ENCODE results near the gene ZNF81. TPM values are rescaled to one million over a fixed set of nuclear protein-coding genes. Genes with fewer than 3 reads are reported as not detected.
"Not testable (repeated sequence)": the region's sequence is repeated elsewhere in the genome, so short reads cannot be mapped to it uniquely, and the experiment has no call there.

Gene ZNF81
- total and polyA plus RNA-seq, 2 of the 13 experiments (the other 11 are each of a cell fraction or from before 2014, with no cell fraction given), result 1.4 to 3.2 TPM

- Histone ChIP-seq H3K27ac (ENCODE audit: extremely low read length, insufficient read depth, low read length) (no peak overlapping the region), H3K9ac (ENCODE audit: insufficient read depth, low read depth, low read length) (no peak overlapping the region), H3K4me2 (ENCODE audit: low read depth, low read length) (no peak overlapping the region), H3K27me3 (ENCODE audit: control insufficient read depth in 1 of 2, insufficient read depth in 2 of 2, low read length in 2 of 2) (no peaks in the 10 kb centered on the region), H3K4me3 (replicated peaks in 1 of 3; ENCODE audit: insufficient read depth in 1 of 3, low read depth in 2 of 3, low read length in 3 of 3) (no peak overlapping the region), H2AFZ (ENCODE audit: low read length) (no peak overlapping the region), H4K20me1 (ENCODE audit: insufficient read depth, low read length) (no peaks in the 10 kb centered on the region), H3K36me3 (replicated peaks in 1 of 2; ENCODE audit: control insufficient read depth in 1 of 2, insufficient read depth in 2 of 2, low read length in 2 of 2) (no peaks in the 10 kb centered on the region), H3K79me2 (ENCODE audit: insufficient read depth, low read length) (no peaks in the 10 kb centered on the region), H3K9me3 (ENCODE audit: low read length) (no peaks in the 10 kb centered on the region), H3K4me1 (ENCODE audit: insufficient read depth, low read length) (no peaks in the 10 kb centered on the region)
- BruUV-seq (replicated peaks), result no TSS peak
- CTCF ChIA-PET (ENCODE audit: low intra/inter-chr PET ratio, low total read pairs), result no interaction called here
- no peak for TF ChIP-seq XBP1 (CRISPR knock-in tag; IDR thresholded peaks at IDR 0.05)
- DNase-seq (ENCODE audit: low spot score) (no peak), FAIRE-seq (no peak), ATAC-seq (no peak)
- 100% methylated on average over 1 of the region's 7 CpGs for WGBS (ENCODE audit: low lambda C conversion rate)
- POLR2A ChIA-PET, result no interaction called here
- intact Hi-C loops (cut with micrococcal nuclease; ENCODE audit: unreplicated experiment) (no loop called here), in situ Hi-C loops (cut with HindIII; ENCODE audit: extremely low pct_ligation_motif_present, low pct_unique_long_range_greater_than_20kb) (no loop called here)
These were observed 9.3 kb downstream of the ZNF81 start for GRCh38 chrX:47846040-47846439.

- Histone ChIP-seq H3K4me1 (ENCODE audit: insufficient read depth, low read length) (no peaks in the 10 kb centered on the region), H3K79me2 (ENCODE audit: insufficient read depth, low read length) (no peaks in the 10 kb centered on the region), H3K36me3 (replicated peaks in 1 of 2; ENCODE audit: control insufficient read depth in 1 of 2, insufficient read depth in 2 of 2, low read length in 2 of 2) (no peaks in the 10 kb centered on the region), H3K4me3 (replicated peaks in 1 of 3; ENCODE audit: insufficient read depth in 1 of 3, low read depth in 2 of 3, low read length in 3 of 3) (no peak overlapping the region), H3K27me3 (ENCODE audit: control insufficient read depth in 1 of 2, insufficient read depth in 2 of 2, low read length in 2 of 2) (no peaks in the 10 kb centered on the region), H2AFZ (ENCODE audit: low read length) (no peak overlapping the region), H3K27ac (ENCODE audit: extremely low read length, insufficient read depth, low read length) (no peak overlapping the region), H3K9ac (ENCODE audit: insufficient read depth, low read depth, low read length) (no peak overlapping the region), H3K9me3 (ENCODE audit: low read length) (no peaks in the 10 kb centered on the region), H3K4me2 (ENCODE audit: low read depth, low read length) (no peak overlapping the region), H4K20me1 (ENCODE audit: insufficient read depth, low read length) (no peaks in the 10 kb centered on the region)
- BruUV-seq (replicated peaks), result no TSS peak
- ATAC-seq, result no peak
- in situ Hi-C loops (cut with HindIII; ENCODE audit: extremely low pct_ligation_motif_present, low pct_unique_long_range_greater_than_20kb) (no loop called here), intact Hi-C loops (cut with micrococcal nuclease; ENCODE audit: unreplicated experiment) (no loop called here)
- TF ChIP-seq HNF4A (CRISPR knock-in tag; IDR thresholded peaks at IDR 0.05) (no peak), ELF1 (CRISPR knock-in tag; IDR thresholded peaks at IDR 0.05) (no peak), ZNF17 (CRISPR knock-in tag; IDR thresholded peaks at IDR 0.05) (no peak), ZNF143 (CRISPR knock-in tag; IDR thresholded peaks at IDR 0.05) (no peak), PRMT3 (CRISPR knock-in tag; IDR thresholded peaks at IDR 0.05; ENCODE audit: borderline replicate concordance, low read depth) (no peak), ZFP36 (IDR thresholded peaks at IDR 0.05; ENCODE audit: borderline replicate concordance, low read depth, low read length, partially characterized antibody) (no peak), RARA (CRISPR knock-in tag; IDR thresholded peaks at IDR 0.05) (no peak), ZC3H4 (CRISPR knock-in tag; IDR thresholded peaks at IDR 0.05; ENCODE audit: borderline replicate concordance) (no peak), ZNF749 (CRISPR knock-in tag; IDR thresholded peaks at IDR 0.05; ENCODE audit: borderline replicate concordance) (no peak), IKZF5 (CRISPR knock-in tag; IDR thresholded peaks at IDR 0.05) (no peak), ZFP90 (CRISPR knock-in tag; IDR thresholded peaks at IDR 0.05; ENCODE audit: borderline replicate concordance) (no peak), HHEX (CRISPR knock-in tag; IDR thresholded peaks at IDR 0.05) (no peak), ZNF138 (CRISPR knock-in tag; IDR thresholded peaks at IDR 0.05; ENCODE audit: low read depth) (no peak)
- 86% methylated on average over 2 of the region's 2 CpGs for WGBS (ENCODE audit: low lambda C conversion rate)
- CTCF ChIA-PET (ENCODE audit: low intra/inter-chr PET ratio, low total read pairs), result no interaction called here
- DNase-seq (ENCODE audit: low spot score), result no peak
- FAIRE-seq, result no peak
- POLR2A ChIA-PET, result no interaction called here
These were observed 13.1 kb downstream of the ZNF81 start for GRCh38 chrX:47849778-47850177.

GRCh38 chrX:47850389-47850788 is 13.7 kb downstream of the ZNF81 start:
- in situ Hi-C loops (cut with HindIII; ENCODE audit: extremely low pct_ligation_motif_present, low pct_unique_long_range_greater_than_20kb); H3K9ac ChIP-seq (ENCODE audit: insufficient read depth, low read depth, low read length); H4K20me1 ChIP-seq (ENCODE audit: insufficient read depth, low read length); H3K36me3 ChIP-seq (replicated peaks in 1 of 2; ENCODE audit: control insufficient read depth in 1 of 2, insufficient read depth in 2 of 2, low read length in 2 of 2); H3K4me1 ChIP-seq (ENCODE audit: insufficient read depth, low read length); ATAC-seq; DNase-seq (ENCODE audit: low spot score); H3K4me2 ChIP-seq (ENCODE audit: low read depth, low read length); BruUV-seq (replicated peaks); intact Hi-C loops (cut with micrococcal nuclease; ENCODE audit: unreplicated experiment); H3K9me3 ChIP-seq (ENCODE audit: low read length); H2AFZ ChIP-seq (ENCODE audit: low read length); CTCF ChIA-PET (ENCODE audit: low intra/inter-chr PET ratio, low total read pairs); H3K27ac ChIP-seq (ENCODE audit: extremely low read length, insufficient read depth, low read length); H3K27me3 ChIP-seq (ENCODE audit: control insufficient read depth in 1 of 2, insufficient read depth in 2 of 2, low read length in 2 of 2); H3K79me2 ChIP-seq (ENCODE audit: insufficient read depth, low read length); FAIRE-seq; H3K4me3 ChIP-seq (replicated peaks in 1 of 3; ENCODE audit: insufficient read depth in 1 of 3, low read depth in 2 of 3, low read length in 3 of 3); POLR2A ChIA-PET: not testable (repeated sequence)
- WGBS (ENCODE audit: low lambda C conversion rate), result no CpG with 5 or more reads among the region's 2 CpGs
